H9 (cell line): ENCODE results near the gene ZDHHC3. TPM values are rescaled to one million over a fixed set of nuclear protein-coding genes. Genes with fewer than 3 reads are reported as not detected.
A peak's percentile ranks its signal among the peaks of the same experiment; 100 is the strongest.

Experiments used
- DNase-seq: peaks from one replicate; pipeline ENCODE4 v3.0.0-alpha.2; 2017
- H2AFZ ChIP-seq: one replicate; pipeline ENCODE4 v1.6.1; 2013; ENCODE audit warnings: mild to moderate bottlenecking, low read length, control low read depth, moderate library complexity
- H2AK5ac ChIP-seq: 2 replicates; pipeline ENCODE4 v1.6.1; 2013; ENCODE audit warnings: low read length, control low read depth, mixed read lengths; ENCODE audit not compliant: insufficient read length
- H2BK120ac ChIP-seq: one replicate; pipeline ENCODE4 v1.6.1; 2013; ENCODE audit warnings: low read depth, mild to moderate bottlenecking, low read length, control low read depth, inconsistent platforms; ENCODE audit not compliant: poor library complexity, severe bottlenecking
- H2BK12ac ChIP-seq: 2 replicates; pipeline ENCODE4 v1.6.1; 2013; ENCODE audit warnings: low read length, control low read depth, mixed read lengths, low read depth; ENCODE audit not compliant: insufficient read length
- H2BK15ac ChIP-seq: 2 replicates; pipeline ENCODE4 v1.6.1; 2013; ENCODE audit warnings: low read depth, low read length, control low read depth
- H2BK20ac ChIP-seq: one replicate; pipeline ENCODE4 v1.6.1; 2013; ENCODE audit warnings: low read depth, mild to moderate bottlenecking, low read length, control low read depth, inconsistent platforms; ENCODE audit not compliant: poor library complexity, severe bottlenecking
- H2BK5ac ChIP-seq: 2 replicates; pipeline ENCODE4 v1.6.1; 2013; ENCODE audit warnings: low read length, control low read depth, mixed read lengths; ENCODE audit not compliant: insufficient read length
- H3K14ac ChIP-seq: 2 replicates; pipeline ENCODE4 v1.6.1; 2013; ENCODE audit warnings: low read length, control low read depth; ENCODE audit not compliant: insufficient read depth
- H3K18ac ChIP-seq: 2 replicates; pipeline ENCODE4 v1.6.1; 2013; ENCODE audit warnings: low read depth, mild to moderate bottlenecking, mixed read lengths, low read length, control low read depth; ENCODE audit not compliant: insufficient read length
- H3K23ac ChIP-seq: 2 replicates; pipeline ENCODE4 v1.6.1; 2013; ENCODE audit warnings: low read length, control low read depth, mixed read lengths, low read depth; ENCODE audit not compliant: insufficient read length
- H3K23me2 ChIP-seq: 2 replicates; pipeline ENCODE4 v1.6.1; 2013; ENCODE audit warnings: low read depth, mild to moderate bottlenecking, mixed read lengths, low read length, control low read depth; ENCODE audit not compliant: insufficient read length, poor library complexity, severe bottlenecking
- H3K27ac ChIP-seq: 2 replicates; pipeline ENCODE4 v1.5.1; 2013; ENCODE audit warnings: low read length, control low read depth, mixed read lengths, low read depth; ENCODE audit not compliant: insufficient read length
- H3K27me3 ChIP-seq: 2 replicates; pipeline ENCODE4 v1.6.1; 2013; ENCODE audit warnings: low read length, control low read depth, inconsistent platforms; ENCODE audit not compliant: insufficient read depth
- H3K4ac ChIP-seq: 2 replicates; pipeline ENCODE4 v1.6.1; 2013; ENCODE audit warnings: low read depth, mild to moderate bottlenecking, control low read depth, inconsistent platforms, low read length, moderate library complexity
- H3K4me1 ChIP-seq: 2 replicates; pipeline ENCODE4 v1.6.1; 2013; ENCODE audit warnings: low read length, control low read depth, inconsistent platforms; ENCODE audit not compliant: insufficient read depth
- H3K4me2 ChIP-seq: 2 replicates; pipeline ENCODE4 v1.6.1; 2013; ENCODE audit warnings: low read length, control low read depth, mixed read lengths; ENCODE audit not compliant: insufficient read length, insufficient read depth
- H3K56ac ChIP-seq: 2 replicates; pipeline ENCODE4 v1.6.1; 2013; ENCODE audit warnings: low read depth, mild to moderate bottlenecking, mixed read lengths, low read length, control low read depth; ENCODE audit not compliant: insufficient read length
- H3K79me1 ChIP-seq: 2 replicates; pipeline ENCODE4 v1.6.1; 2013; ENCODE audit warnings: low read depth, mild to moderate bottlenecking, moderate library complexity, low read length, control low read depth, inconsistent platforms; ENCODE audit not compliant: insufficient read depth, poor library complexity, severe bottlenecking
- H3K79me2 ChIP-seq: 2 replicates; pipeline ENCODE4 v1.6.1; 2013; ENCODE audit warnings: low read length, control low read depth, inconsistent platforms; ENCODE audit not compliant: insufficient read depth
- H3K9ac ChIP-seq: 2 replicates; pipeline ENCODE4 v1.6.1; 2013; ENCODE audit warnings: low read length, control low read depth, mixed read lengths; ENCODE audit not compliant: insufficient read length; ENCODE audit errors: extremely low read depth
- H3K9me3 ChIP-seq: one replicate; pipeline ENCODE4 v1.6.1; 2013; ENCODE audit warnings: low read depth, low read length, inconsistent platforms; ENCODE audit not compliant: control insufficient read depth
- H3T11ph ChIP-seq: one replicate; pipeline ENCODE4 v1.6.1; 2013; ENCODE audit warnings: mild to moderate bottlenecking, low read length, control low read depth, inconsistent platforms
- H4K20me1 ChIP-seq: one replicate; pipeline ENCODE4 v1.6.1; 2013; ENCODE audit not compliant: control insufficient read depth, insufficient read length, insufficient read depth
- H4K5ac ChIP-seq: 2 replicates; pipeline ENCODE4 v1.6.1; 2013; ENCODE audit warnings: low read depth, mild to moderate bottlenecking, mixed read lengths, low read length, control low read depth; ENCODE audit not compliant: insufficient read length
- H4K8ac ChIP-seq: replicated peaks from 2 replicates; pipeline ENCODE4 v1.6.1; 2013; ENCODE audit warnings: low read length, control low read depth, mixed read lengths, low read depth; ENCODE audit not compliant: insufficient read length
- H4K91ac ChIP-seq: 2 replicates; pipeline ENCODE4 v1.6.1; 2013; ENCODE audit warnings: low read depth, mild to moderate bottlenecking, moderate library complexity, mixed read lengths, low read length, control low read depth; ENCODE audit not compliant: insufficient read length
- H3K27ac Mint-ChIP-seq, 3 experiments: 2 replicates in 2 of 3; 3 replicates in 1 of 3; pipeline ENCODE4 v1.8.0; 2020 to 2021; ENCODE audit warnings: mixed read lengths in 3 of 3, mild to moderate bottlenecking in 1 of 3, moderate library complexity in 1 of 3
- H3K27me3 Mint-ChIP-seq: 2 replicates; pipeline ENCODE4 v1.8.0; 2021; ENCODE audit warnings: low read depth, mild to moderate bottlenecking, moderate library complexity, mixed read lengths
- H3K36me3 Mint-ChIP-seq, 3 experiments: 2 replicates in 2 of 3; 3 replicates in 1 of 3; pipeline ENCODE4 v1.8.0; 2020 to 2021; ENCODE audit warnings: low read depth in 3 of 3, mixed read lengths in 3 of 3; ENCODE audit not compliant: insufficient read depth in 1 of 3
- H3K4me1 Mint-ChIP-seq, 2 experiments: 2 replicates each; pipeline ENCODE4 v1.8.0; 2020; ENCODE audit warnings: mixed read lengths in 2 of 2
- H3K4me3 Mint-ChIP-seq, 2 experiments: 2 replicates in 1 of 2; 3 replicates in 1 of 2; pipeline ENCODE4 v1.8.0; 2020 to 2021; ENCODE audit warnings: mild to moderate bottlenecking in 2 of 2, mixed read lengths in 2 of 2, moderate library complexity in 1 of 2
- H3K9me3 Mint-ChIP-seq, 2 experiments: 2 replicates in 1 of 2; 3 replicates in 1 of 2; pipeline ENCODE4 v1.8.0; 2020; ENCODE audit warnings: mild to moderate bottlenecking in 2 of 2, mixed read lengths in 2 of 2, moderate library complexity in 1 of 2
- WGBS: extraction: QIAGEN DNeasy Blood & Tissue Kit; methylation state at CpG from one replicate; pipeline ENCODE4 v1.1.7; 2013; ENCODE audit warnings: missing lambda C conversion rate, low lambda C conversion rate, mixed read lengths; ENCODE audit not compliant: insufficient read length; ENCODE audit errors: extremely low coverage; 5-methylcytosine and 5-hydroxymethylcytosine counted together
- total RNA-seq: library from RNA; stranded (reverse); gene quantifications from 2 replicates; pipeline ENCODE4 v1.2.1, GENCODE V29; 2021
- TF ChIP-seq, protein P1 (sequence below): fragments of 200-600 bp; sonication (generic); conservative IDR thresholded peaks from 3 replicates; pipeline ENCODE4 v1.8.0; 2021; ENCODE audit warnings: antibody characterized with exemption, mild to moderate bottlenecking

ZDHHC3 gene
- total RNA-seq, 1 experiment from 2014 or later = 71.3 TPM

- no peak overlapping the region for H3K4ac ChIP-seq
- H3K27ac ChIP-seq = no peak overlapping the region
- H2AK5ac ChIP-seq = no peak overlapping the region
- no peak overlapping the region for H2BK15ac ChIP-seq
- no peak overlapping the region for H3K14ac ChIP-seq
- H3T11ph ChIP-seq = no peak overlapping the region
- Mint-ChIP-seq H3K27ac (peak overlapping the region in 1 of 3 experiments; percentile 52; a peak in 1 of 7 replicates), H3K9me3 (no peaks in the 10 kb centered on the region; a peak in 1 of 5 replicates), H3K4me3 (no peak overlapping the region; a peak in 1 of 5 replicates), H3K4me1 (peaks cover 5 to 6% of the 10 kb centered on the region in 2 experiments; a peak in 3 of 4 replicates), H3K27me3 (peaks cover 21% of the 10 kb centered on the region), H3K36me3 (no peaks in the 10 kb centered on the region)
- no peak overlapping the region for H2BK12ac ChIP-seq
- no peak overlapping the region for H3K56ac ChIP-seq
- no peak overlapping the region for H3K18ac ChIP-seq
- no peak overlapping the region for H4K91ac ChIP-seq
- TF ChIP-seq, protein P1, sequence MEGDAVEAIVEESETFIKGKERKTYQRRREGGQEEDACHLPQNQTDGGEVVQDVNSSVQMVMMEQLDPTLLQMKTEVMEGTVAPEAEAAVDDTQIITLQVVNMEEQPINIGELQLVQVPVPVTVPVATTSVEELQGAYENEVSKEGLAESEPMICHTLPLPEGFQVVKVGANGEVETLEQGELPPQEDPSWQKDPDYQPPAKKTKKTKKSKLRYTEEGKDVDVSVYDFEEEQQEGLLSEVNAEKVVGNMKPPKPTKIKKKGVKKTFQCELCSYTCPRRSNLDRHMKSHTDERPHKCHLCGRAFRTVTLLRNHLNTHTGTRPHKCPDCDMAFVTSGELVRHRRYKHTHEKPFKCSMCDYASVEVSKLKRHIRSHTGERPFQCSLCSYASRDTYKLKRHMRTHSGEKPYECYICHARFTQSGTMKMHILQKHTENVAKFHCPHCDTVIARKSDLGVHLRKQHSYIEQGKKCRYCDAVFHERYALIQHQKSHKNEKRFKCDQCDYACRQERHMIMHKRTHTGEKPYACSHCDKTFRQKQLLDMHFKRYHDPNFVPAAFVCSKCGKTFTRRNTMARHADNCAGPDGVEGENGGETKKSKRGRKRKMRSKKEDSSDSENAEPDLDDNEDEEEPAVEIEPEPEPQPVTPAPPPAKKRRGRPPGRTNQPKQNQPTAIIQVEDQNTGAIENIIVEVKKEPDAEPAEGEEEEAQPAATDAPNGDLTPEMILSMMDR = no peak
- no peak overlapping the region for H3K9ac ChIP-seq
- DNase-seq = no peak
- H3K4me1 ChIP-seq = no peaks in the 10 kb centered on the region
- no peak overlapping the region for H4K5ac ChIP-seq
- no peak overlapping the region for H2BK120ac ChIP-seq
- H2AFZ ChIP-seq = no peak overlapping the region
- no peak overlapping the region for H3K23ac ChIP-seq
- H3K79me1 ChIP-seq = no peaks in the 10 kb centered on the region
- H3K23me2 ChIP-seq = no peaks in the 10 kb centered on the region
- no peaks in the 10 kb centered on the region for H3K27me3 ChIP-seq
- no peaks in the 10 kb centered on the region for H4K20me1 ChIP-seq
- WGBS = no CpG with 5 or more reads among the region's 3 CpGs
- no peak overlapping the region for H2BK20ac ChIP-seq
- H3K4me2 ChIP-seq = no peak overlapping the region
- H2BK5ac ChIP-seq = no peak overlapping the region
- H3K9me3 ChIP-seq = peaks cover 7% of the 10 kb centered on the region
- no peak overlapping the region for H4K8ac ChIP-seq
- H3K79me2 ChIP-seq = no peaks in the 10 kb centered on the region
Observed at GRCh38 chr3:44905446-44906157, 70.4 kb downstream of the ZDHHC3 start.
